GM12865 (cell line): ENCODE results near the gene NOP9.
"Not testable (repeated sequence)": the region's sequence is repeated elsewhere in the genome, so short reads cannot be mapped to it uniquely, and the experiment has no call there.

ENCODE experiments used
- DNase-seq: peaks from one replicate; pipeline ENCODE4 v3.0.0; 2010; ENCODE audit warnings: low read depth
- H3K4me3 ChIP-seq: 2 replicates; pipeline ENCODE4 v1.5.1; 2011; ENCODE audit warnings: mild to moderate bottlenecking, low read depth, low read length, control low read depth
- TF ChIP-seq, protein P1 (sequence below): IDR thresholded peaks from 2 replicates; pipeline ENCODE4 v1.5.1; 2011; ENCODE audit warnings: low read length, control low read depth, low read depth, inconsistent platforms; ENCODE audit not compliant: insufficient read depth; ENCODE audit errors: missing control alignments

Gene NOP9

DNA sequence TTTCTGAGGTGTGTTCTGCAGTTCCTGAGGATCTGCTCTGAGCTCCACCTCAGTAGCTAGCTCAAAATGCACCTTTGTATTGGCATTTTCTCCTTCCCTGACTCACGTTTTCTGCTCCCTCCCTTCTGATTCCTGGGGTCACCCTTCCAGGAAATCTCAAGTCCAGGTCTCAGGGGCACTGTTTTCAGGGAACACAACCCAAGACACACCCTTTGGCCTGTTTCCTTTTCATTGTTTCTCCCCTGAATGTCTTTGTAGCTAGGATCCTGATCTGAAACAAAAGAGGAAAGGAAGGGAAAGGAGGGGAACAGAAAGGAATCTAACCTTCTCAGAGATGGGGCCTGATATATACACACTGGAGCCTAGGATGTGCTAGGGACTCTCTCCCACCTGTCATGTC lies 47.5 kb downstream of the NOP9 start:
- DNase-seq, result no peak
- H3K4me3 ChIP-seq, result no peak overlapping the region
- TF ChIP-seq, protein P1, sequence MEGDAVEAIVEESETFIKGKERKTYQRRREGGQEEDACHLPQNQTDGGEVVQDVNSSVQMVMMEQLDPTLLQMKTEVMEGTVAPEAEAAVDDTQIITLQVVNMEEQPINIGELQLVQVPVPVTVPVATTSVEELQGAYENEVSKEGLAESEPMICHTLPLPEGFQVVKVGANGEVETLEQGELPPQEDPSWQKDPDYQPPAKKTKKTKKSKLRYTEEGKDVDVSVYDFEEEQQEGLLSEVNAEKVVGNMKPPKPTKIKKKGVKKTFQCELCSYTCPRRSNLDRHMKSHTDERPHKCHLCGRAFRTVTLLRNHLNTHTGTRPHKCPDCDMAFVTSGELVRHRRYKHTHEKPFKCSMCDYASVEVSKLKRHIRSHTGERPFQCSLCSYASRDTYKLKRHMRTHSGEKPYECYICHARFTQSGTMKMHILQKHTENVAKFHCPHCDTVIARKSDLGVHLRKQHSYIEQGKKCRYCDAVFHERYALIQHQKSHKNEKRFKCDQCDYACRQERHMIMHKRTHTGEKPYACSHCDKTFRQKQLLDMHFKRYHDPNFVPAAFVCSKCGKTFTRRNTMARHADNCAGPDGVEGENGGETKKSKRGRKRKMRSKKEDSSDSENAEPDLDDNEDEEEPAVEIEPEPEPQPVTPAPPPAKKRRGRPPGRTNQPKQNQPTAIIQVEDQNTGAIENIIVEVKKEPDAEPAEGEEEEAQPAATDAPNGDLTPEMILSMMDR, result no peak

DNA sequence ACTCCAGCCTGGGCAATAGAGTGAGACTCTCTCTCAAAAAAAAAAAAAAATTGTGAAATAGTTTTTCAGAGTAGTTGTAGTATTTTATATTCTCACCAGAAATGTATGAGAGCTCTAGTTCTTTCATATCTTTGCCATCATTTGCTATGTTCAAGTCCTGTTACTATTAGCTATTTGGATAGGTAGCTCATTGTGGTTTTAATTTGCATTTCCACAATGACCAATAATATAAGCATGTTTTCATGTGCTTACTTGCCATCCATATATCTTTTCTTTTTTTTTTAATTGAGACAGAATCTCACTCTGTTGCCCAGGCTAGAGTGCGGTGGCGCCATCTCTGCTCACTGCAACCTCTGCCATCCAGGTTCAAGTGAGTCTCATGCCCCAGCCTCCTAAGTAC lies 48.5 kb downstream of the NOP9 start:
- TF ChIP-seq, protein P1, result no peak
- no peak for DNase-seq
- H3K4me3 ChIP-seq, result no peak overlapping the region

DNA sequence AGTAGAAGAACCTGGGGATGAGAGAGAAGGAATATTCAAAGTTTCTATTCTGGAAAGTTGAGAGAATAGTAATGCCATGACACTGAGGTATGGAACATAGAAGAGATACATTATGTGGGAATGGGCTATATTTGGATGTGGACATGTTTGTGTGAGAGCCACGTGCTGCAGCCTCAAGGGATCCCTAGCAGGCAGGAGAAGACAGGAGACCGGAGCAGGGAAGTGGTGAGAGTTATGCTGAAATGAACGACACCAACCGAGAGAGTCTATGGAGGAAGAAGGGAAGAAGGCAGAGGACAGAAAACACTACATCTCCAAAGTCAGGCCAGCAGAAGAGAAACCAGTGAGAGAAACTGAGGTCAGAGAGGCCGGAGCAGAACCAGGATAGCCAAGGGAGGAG lies 50.1 kb downstream of the NOP9 start:
- DNase-seq, result no peak
- TF ChIP-seq, protein P1, result no peak
- no peak overlapping the region for H3K4me3 ChIP-seq

DNA sequence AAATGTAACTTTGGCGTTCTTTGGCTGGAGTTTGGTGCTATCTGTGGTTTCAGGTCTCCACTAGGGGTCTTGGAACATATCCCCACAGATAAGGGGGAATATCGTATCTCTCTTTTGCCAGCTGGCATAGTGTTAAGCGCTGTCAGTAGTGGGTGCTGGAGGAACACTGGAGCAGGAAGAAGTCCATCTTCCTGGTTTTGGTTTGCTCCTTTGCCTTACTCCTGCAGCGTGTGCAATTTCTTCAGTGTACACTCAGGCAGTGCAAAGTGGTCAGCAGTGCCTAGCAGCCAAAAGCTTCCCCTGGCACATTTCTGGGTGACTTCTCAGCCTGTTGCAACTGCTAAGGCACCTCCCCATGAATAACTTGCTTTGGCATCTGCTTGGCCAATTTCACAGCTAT lies 51.9 kb downstream of the NOP9 start:
- DNase-seq, result no peak
- TF ChIP-seq, protein P1, result no peak
- H3K4me3 ChIP-seq, result no peak overlapping the region

DNA sequence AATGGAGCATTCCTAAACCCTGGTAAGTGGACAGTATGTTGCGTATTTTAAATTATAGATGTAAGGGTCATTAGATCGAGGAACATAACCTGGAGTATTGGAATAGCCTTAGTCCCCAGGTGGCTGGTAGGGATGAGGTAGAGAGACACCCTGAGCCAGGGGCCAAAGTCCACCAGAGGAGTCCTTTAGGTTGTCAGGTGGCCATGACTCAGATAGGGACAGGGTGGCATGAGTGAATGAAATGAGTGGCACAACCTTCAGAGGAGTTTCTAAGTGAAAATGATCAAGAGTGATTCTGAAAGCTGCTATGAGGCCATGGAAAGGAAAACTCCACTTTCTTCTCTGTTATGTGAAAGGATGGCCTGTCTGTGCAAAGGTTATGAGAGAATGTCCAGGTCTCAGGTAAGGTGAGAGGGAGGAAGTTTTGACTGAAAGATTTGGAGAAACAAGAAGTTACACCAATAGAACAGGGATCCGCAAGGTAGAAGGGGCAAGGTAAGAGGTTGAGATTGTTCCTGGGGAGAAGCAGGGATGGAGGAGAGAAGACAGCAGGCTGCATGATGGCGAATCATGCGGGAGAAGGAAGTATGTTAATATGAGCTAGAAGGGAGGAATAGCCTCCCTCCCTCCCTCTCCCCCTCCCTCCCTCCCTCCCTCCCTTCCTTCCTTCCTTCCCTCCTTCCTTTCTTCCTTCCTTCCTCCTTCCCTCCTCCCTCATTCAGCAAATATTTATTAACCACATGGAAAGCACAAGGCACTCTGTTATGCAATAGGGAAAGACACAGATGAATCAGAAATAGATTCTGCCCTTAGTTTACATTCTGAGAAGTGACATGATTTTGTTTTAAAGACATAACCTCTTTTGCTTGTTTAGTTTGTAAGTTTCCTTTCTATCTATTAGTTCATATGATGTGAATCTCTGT lies 54.2 kb downstream of the NOP9 start:
- no peak overlapping the region for H3K4me3 ChIP-seq
- no peak for DNase-seq
- TF ChIP-seq, protein P1, result no peak

DNA sequence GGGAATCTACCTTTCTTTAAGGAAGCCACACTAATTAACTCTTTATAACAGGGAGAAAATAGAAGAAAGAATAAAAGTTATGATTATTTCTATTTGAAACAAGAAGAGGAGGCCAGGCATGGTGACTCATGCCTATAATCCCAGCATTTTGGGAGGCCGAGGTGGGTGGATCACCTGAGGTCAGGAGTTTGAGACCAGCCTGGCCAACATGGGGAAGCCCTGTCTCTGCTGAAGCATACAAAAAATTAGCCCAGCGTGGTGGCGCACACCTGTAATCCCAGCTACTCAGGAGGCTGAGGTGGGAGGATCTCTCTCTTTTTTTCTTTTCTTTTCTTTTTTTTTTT lies 54.8 kb downstream of the NOP9 start:
- DNase-seq, H3K4me3 ChIP-seq: not testable (repeated sequence)

DNA sequence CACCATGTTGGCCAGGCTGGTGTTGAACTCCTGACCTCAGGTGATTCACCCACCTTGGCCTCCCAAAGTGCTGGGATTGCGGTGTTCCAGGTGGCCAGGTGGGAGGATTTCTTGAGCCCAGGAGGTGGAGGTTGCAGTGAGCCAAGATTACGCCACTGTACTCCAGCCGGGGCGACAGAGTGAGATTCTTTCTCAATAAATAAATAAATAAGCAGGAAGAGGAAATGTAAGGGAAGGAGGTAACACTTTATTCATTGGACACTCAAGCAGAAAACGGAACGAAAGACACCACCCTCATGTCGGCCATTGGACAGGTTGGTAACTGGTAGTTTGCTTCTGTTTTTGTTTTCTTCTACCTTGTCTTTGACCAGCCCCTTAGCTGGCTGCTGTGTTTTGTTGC lies 55.4 kb downstream of the NOP9 start:
- H3K4me3 ChIP-seq, result no peak overlapping the region
- TF ChIP-seq, protein P1, result no peak
- DNase-seq, result no peak
